GM12878 (cell line): Measurements from ENCODE around the gene CORO1A.

ENCODE experiments used
- BCL11A ChIP-seq: IDR thresholded peaks from 2 replicates; pipeline ENCODE4 v1.6.1; 2011; ENCODE audit warnings: low read depth, low read length
- MXI1 ChIP-seq: fragments of 150-350 bp; IDR thresholded peaks from 2 replicates; pipeline ENCODE4 v1.6.1; 2011; ENCODE audit warnings: low read depth, mild to moderate bottlenecking, inconsistent platforms, low read length, improper control_type of control experiment
- ZNF207 ChIP-seq: fragments of 450-650 bp; IDR thresholded peaks from 2 replicates; pipeline ENCODE4 v1.6.1; 2014; ENCODE audit warnings: antibody characterized with exemption, mild to moderate bottlenecking, borderline replicate concordance
- ZNF622 ChIP-seq: fragments of 450-650 bp; IDR thresholded peaks from 2 replicates; pipeline ENCODE4 v1.6.1; 2017; ENCODE audit warnings: mild to moderate bottlenecking, inconsistent platforms
- TF ChIP-seq, protein P1 (sequence below), 3 experiments: IDR thresholded peaks in 2 of 3; conservative IDR thresholded peaks in 1 of 3; 2 replicates each; pipeline ENCODE4 v1.5.1; 2011; ENCODE audit warnings: low read depth in 3 of 3, low read length in 3 of 3, mild to moderate bottlenecking in 3 of 3, control low read depth in 2 of 3, moderate library complexity in 2 of 3, inconsistent platforms in 1 of 3, mixed read lengths in 1 of 3; ENCODE audit not compliant: control insufficient read depth in 2 of 3, insufficient read depth in 1 of 3; ENCODE audit errors: extremely low read depth in 1 of 3

DNA sequence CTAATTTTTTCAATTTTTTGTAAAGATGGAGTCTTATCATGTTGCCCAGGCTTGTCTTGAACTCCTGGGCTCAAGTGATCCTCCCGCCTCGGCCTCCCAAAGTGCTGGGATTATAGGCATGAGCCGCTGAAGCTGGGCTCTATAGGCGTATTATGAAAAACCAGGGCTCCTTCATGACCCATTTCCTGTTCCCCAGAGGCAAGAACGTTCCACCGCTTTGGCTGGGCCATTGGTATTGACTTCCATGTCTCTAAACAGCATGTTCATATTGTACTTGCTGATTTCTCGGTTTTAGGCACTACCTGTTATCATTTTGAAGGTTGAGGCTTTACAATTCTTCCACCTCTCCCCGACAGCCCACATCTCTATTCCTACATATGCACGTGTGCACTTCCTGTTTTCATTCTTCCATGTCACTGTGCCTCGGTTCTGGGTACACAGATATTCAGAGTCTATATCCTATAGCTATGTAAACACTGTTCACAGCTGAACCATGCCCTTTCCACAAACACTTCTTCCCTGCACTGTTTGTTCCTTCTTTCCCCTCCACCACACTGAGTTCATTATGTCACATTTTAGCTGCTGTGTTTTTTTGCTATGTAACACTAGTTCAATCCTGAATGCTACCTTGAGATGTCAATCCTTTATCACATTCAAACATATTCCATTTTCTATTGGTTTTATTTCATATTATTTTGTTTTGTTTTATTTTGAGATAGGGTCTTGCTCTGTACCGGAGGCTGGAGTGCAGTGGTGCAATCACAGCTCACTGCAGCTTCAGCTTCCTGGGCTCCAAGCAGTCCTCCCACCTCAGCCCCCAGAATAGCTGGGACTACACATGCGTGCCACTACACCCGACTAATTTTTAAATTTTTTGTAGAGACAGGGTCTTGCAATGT lies 43.6 kb upstream of the CORO1A start:
- TF ChIP-seq MXI1, result no peak
- TF ChIP-seq, protein P1, sequence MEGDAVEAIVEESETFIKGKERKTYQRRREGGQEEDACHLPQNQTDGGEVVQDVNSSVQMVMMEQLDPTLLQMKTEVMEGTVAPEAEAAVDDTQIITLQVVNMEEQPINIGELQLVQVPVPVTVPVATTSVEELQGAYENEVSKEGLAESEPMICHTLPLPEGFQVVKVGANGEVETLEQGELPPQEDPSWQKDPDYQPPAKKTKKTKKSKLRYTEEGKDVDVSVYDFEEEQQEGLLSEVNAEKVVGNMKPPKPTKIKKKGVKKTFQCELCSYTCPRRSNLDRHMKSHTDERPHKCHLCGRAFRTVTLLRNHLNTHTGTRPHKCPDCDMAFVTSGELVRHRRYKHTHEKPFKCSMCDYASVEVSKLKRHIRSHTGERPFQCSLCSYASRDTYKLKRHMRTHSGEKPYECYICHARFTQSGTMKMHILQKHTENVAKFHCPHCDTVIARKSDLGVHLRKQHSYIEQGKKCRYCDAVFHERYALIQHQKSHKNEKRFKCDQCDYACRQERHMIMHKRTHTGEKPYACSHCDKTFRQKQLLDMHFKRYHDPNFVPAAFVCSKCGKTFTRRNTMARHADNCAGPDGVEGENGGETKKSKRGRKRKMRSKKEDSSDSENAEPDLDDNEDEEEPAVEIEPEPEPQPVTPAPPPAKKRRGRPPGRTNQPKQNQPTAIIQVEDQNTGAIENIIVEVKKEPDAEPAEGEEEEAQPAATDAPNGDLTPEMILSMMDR (IDR thresholded peaks at IDR 0.05 in 2 of 3, conservative IDR thresholded peaks at IDR 0.05 in 1 of 3; ENCODE audit: control insufficient read depth in 2 of 3, extremely low read depth in 1 of 3, insufficient read depth in 1 of 3, low read depth in 3 of 3, low read length in 3 of 3), result no peak
- no peak for TF ChIP-seq BCL11A
- no peak for TF ChIP-seq ZNF622
- no peak for TF ChIP-seq ZNF207
